Measurements from ENCODE around the gene APPBP2.
A peak's percentile ranks its signal among the peaks of the same experiment; 100 is the strongest.
"Not testable (repeated sequence)": the region's sequence is repeated elsewhere in the genome, so short reads cannot be mapped to it uniquely, and the experiment has no call there.

APPBP2 gene

DNA sequence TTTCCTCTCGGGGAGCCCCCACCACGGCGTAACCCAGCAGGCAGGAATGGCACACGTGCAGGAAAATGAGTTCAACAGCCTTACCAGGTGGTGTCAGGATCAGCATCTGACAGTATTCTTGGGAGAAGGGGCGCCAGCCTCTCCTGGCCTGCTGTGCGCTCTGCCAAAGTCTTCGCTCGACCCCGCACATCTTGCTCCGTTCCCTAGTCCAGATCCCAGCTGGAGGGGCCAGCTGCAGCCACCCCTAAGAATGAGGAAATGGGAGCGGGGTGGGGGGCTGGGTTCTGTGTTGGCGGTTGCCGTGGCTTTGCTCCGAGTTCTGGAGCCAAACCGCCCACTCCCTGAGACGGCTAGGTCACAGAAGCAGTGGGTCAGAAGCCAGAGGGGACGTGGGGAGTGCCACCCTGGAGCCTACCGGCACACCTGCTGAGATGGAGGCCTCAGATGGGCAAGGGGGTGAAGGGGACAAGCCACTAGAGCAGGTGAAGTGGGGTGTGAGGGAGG is 103.8 kb downstream of the APPBP2 start, which contains the start of gene CHCT1:
TSS of gene CHCT1 (plus strand) at position 328 of the 504 bp plus-strand sequence. CDS start at position 432, 104 bp downstream.
- ChIA-PET POLR2A (ENCODE audit: low non-redundant PET) (no interaction called here), CTCF (interaction anchor here (0.5 kb wide), 1 partner anchor 49 kb away, joined by 3 read pairs; no protein-coding TSS in a partner anchor)
- no peak for DNase-seq (ENCODE audit: low spot score)
- TF ChIP-seq, protein P1, sequence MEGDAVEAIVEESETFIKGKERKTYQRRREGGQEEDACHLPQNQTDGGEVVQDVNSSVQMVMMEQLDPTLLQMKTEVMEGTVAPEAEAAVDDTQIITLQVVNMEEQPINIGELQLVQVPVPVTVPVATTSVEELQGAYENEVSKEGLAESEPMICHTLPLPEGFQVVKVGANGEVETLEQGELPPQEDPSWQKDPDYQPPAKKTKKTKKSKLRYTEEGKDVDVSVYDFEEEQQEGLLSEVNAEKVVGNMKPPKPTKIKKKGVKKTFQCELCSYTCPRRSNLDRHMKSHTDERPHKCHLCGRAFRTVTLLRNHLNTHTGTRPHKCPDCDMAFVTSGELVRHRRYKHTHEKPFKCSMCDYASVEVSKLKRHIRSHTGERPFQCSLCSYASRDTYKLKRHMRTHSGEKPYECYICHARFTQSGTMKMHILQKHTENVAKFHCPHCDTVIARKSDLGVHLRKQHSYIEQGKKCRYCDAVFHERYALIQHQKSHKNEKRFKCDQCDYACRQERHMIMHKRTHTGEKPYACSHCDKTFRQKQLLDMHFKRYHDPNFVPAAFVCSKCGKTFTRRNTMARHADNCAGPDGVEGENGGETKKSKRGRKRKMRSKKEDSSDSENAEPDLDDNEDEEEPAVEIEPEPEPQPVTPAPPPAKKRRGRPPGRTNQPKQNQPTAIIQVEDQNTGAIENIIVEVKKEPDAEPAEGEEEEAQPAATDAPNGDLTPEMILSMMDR (conservative IDR thresholded peaks at IDR 0.05; ENCODE audit: low read depth) = no peak
- no peak within 1 kb of the TSS for H3K27ac ChIP-seq

DNA sequence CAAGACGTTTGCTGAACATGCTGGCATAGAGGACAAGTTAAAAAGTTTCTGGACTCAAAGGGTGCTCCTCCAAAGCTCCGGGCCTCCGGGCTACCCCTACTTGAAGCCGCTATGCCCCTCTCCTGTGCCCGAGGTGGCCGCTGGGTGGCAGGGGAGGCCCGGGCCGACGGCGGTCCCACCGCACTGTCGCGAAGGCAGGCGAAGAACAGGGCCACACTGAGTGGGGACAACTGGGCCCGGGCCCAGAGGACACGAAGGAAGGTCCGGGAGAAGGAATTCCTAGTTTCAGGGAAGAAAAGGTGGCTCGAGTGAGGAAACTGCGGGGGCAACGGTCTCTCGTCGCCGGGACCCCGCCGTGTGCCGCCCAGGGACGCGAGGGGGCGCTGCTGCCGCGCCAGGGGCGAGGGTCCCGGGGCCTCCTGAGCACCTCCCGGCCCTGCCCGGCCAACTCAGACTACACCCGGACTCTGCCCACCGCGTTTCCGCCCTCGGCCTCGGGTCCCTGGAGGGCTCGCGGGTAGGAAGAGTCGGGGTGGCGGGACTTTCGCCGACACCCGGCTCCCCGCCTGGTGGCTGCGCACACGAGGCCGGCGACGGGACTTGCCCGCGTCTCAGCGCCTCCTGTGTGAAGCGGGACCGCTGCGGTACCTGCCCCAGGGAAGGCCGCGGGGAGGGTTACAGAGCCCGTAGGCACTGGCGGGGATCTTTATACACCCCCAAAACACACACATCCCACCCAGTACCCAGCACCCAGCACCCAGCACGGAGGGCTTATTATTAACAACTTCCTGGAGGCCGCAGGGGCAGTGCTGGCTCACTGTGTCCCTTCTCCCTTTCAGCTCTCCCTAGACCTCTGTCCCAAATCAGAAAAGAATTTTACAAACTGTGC is 104.5 kb downstream of the APPBP2 start:
- no peak overlapping the region for H3K27ac ChIP-seq
- TF ChIP-seq, protein P1 (conservative IDR thresholded peaks at IDR 0.05; ENCODE audit: low read depth) = peak; percentile 96
- POLR2A ChIA-PET (ENCODE audit: low non-redundant PET) = no interaction called here
- CTCF ChIA-PET = interaction anchor here (0.5 to 0.8 kb wide), 5 partner anchors 16 to 285 kb away, joined by 3 to 6 read pairs (median 3); no protein-coding TSS in a partner anchor
- DNase-seq (ENCODE audit: low spot score) = peak; percentile 55

DNA sequence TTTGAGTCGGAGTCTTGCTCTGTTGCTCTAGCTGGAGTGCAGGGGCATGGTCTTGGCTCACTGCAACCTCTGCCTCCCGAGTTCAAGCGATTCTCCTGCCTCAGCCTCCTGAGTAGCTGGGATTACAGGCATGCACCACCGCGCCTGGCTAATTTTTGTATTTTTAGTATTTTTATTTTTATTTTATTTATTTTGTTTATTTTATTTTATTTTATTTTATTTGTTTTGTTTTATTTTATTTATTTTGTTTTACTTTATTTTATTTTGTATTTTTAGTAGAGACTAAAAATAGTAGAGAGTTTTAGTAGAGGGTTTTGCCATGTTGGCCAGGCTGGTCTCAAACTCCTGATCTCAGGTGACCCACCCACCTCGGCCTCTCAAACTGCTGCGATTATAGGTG is 106.2 kb downstream of the APPBP2 start:
- POLR2A ChIA-PET (ENCODE audit: low non-redundant PET); CTCF ChIA-PET: not testable (repeated sequence)

DNA sequence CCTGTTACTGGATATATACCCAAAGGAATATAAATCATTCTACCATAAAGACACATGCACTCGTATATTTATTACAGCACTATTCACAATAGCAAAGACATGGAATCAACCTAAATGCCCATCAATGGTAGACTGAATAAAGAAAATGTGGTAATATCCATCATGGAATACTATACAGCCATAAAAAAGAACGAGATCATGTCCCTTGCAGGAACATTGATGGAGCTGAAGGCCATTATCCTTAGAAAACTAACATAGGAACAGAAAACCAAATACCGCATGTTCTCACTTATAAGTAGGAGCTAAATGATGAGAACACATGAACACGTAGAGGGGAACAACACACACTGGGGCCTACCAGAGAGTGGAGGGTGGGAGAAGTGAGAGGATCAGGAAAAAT is 107.0 kb downstream of the APPBP2 start:
- CTCF ChIA-PET = interaction anchor here (0.7 kb wide), 1 partner anchor 151 kb away, joined by 3 read pairs; no protein-coding TSS in a partner anchor
- H3K27ac ChIP-seq; POLR2A ChIA-PET (ENCODE audit: low non-redundant PET); DNase-seq (ENCODE audit: low spot score): not testable (repeated sequence)

More for the DNA sequence above, 106.2 kb downstream of the APPBP2 start:
- DNase-seq (ENCODE audit: low spot score); H3K27ac ChIP-seq: not testable (repeated sequence)

DNA sequence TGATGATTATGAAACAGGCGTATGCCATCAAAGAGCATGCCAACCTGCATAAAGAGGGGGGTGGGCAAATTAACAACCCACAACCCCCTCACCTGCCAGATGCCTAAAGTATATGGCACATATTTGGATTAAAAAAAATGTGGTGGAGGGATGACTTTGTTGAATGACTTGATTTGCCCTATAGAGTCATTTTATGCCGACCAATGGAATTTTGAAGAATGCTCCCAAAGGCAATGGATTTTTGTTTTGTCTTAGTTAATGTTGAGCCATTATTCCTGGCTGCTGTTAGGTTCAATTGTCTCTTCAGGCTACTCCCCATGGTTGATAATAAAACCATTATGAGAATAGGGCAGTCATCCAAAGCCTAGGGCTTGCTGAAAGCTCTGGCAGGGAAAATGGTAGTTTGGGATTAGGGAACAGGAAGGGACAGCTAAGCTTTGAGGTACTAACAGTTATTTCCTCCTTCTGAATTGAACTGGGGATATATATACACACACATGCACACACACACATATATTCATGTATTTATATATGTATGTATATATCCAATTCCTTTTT is 109.6 kb downstream of the APPBP2 start:
- POLR2A ChIA-PET (ENCODE audit: low non-redundant PET) = no interaction called here
- TF ChIP-seq, protein P1 (conservative IDR thresholded peaks at IDR 0.05; ENCODE audit: low read depth) = no peak
- no peak for DNase-seq (ENCODE audit: low spot score)
- CTCF ChIA-PET = no interaction called here
- no peak overlapping the region for H3K27ac ChIP-seq

DNA sequence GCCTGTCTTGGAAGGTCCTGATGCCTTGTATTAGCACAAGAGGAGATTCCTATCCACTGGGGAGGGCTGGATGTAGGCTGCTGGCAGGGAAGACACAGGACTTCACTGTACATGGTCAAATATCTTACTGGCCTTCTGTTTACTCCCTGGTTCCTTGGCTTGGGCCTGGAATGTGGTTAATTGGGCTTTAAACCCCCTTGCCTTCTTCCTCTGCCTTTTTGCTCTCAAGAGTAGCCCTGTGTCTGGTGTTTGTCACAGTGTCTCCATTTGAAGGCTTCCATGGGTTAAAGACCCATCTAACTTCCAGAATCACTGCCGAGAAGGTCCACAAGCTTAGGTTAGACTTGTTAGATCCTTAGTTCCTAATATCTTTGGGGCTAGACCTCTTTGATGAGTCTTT is 110.9 kb downstream of the APPBP2 start:
- no peak overlapping the region for H3K27ac ChIP-seq
- ChIA-PET POLR2A (ENCODE audit: low non-redundant PET) (no interaction called here), CTCF (no interaction called here)
- DNase-seq (ENCODE audit: low spot score) = no peak
- TF ChIP-seq, protein P1 (conservative IDR thresholded peaks at IDR 0.05; ENCODE audit: low read depth) = no peak

DNA sequence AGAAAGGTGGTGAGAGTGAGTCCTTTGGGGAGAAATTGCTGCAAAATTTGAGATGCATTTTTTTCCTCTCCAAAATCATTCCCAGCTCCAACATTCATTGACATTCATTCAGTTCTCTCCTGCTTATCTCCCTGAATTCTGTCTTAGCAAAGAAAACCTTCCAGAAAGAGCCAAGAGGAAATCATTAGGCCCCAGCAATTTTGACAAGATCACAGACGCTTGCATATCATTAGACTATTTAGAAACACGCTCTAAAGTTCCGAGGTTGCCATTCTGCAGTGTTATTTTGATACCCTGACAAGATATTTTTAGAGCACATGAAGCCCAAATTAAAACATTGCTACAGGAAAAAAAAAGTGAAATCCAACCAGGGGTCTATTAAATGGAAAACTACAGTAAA is 113.3 kb downstream of the APPBP2 start:
- POLR2A ChIA-PET (ENCODE audit: low non-redundant PET) = no interaction called here

More for the DNA sequence above, 113.3 kb downstream of the APPBP2 start:
- no peak for DNase-seq (ENCODE audit: low spot score)
- CTCF ChIA-PET = no interaction called here
- no peak overlapping the region for H3K27ac ChIP-seq
- TF ChIP-seq, protein P1 (conservative IDR thresholded peaks at IDR 0.05; ENCODE audit: low read depth) = no peak

Measured in RWPE1 (cell line).